Measurements from ENCODE around the gene CCDC61. TPM values are rescaled to one million over a fixed set of nuclear protein-coding genes. Genes with fewer than 3 reads are reported as not detected.

The CCDC61 gene
- total and polyA plus RNA-seq, 2 donors (not counting 1 experiment from before 2014, with no cell fraction given) = 20.6 to 30.1 TPM

GRCh38 chr19:46065486-46066071 lies 70.3 kb downstream of the CCDC61 start:
- H3K27me3 Mint-ChIP-seq = peaks cover 60% of the 10 kb centered on the region
- TF ChIP-seq EZH2 (IDR thresholded peaks at IDR 0.05; ENCODE audit: borderline replicate concordance, insufficient read depth, low read depth, low read length, poor library complexity, severe bottlenecking) = no peak
- Histone ChIP-seq H2AFZ (ENCODE audit: insufficient read depth, low read depth, low read length, poor library complexity, severe bottlenecking) (no peak overlapping the region), H3K36me3 (replicated peaks in 1 of 2; ENCODE audit: control extremely low read depth in 1 of 2, control insufficient read depth in 1 of 2, extremely low read depth in 1 of 2, insufficient read depth in 2 of 2, low read length in 1 of 2) (no peaks in the 10 kb centered on the region), H3K9me3 (ENCODE audit: control extremely low read depth in 1 of 3, control insufficient read depth in 2 of 3, insufficient read depth in 1 of 3, low read length in 2 of 3) (peaks cover 1 to 8% (median 2%) of the 10 kb centered on the region in 3 donors), H3K27me3 (replicated peaks in 1 of 4; ENCODE audit: control extremely low read depth in 1 of 4, control insufficient read depth in 3 of 4, insufficient read depth in 4 of 4, low read length in 3 of 4) (peaks cover 0 to 32% (median 3%) of the 10 kb centered on the region in 4 experiments), H3K9ac (ENCODE audit: low read length) (no peak overlapping the region), H4K20me1 (ENCODE audit: control insufficient read depth, insufficient read depth, low read length, poor library complexity, severe bottlenecking) (no peaks in the 10 kb centered on the region), H3K4me1 (ENCODE audit: control insufficient read depth in 2 of 2, insufficient read depth in 2 of 2, low read length in 2 of 2) (no peaks in the 10 kb centered on the region), H3K4me3 (ENCODE audit: control extremely low read depth in 1 of 5, extremely low read depth in 1 of 5, insufficient read depth in 1 of 5, low read depth in 2 of 5, low read length in 4 of 5) (no peak overlapping the region), H3K79me2 (ENCODE audit: control insufficient read depth, insufficient read depth, low read length) (no peaks in the 10 kb centered on the region), H3K27ac (ENCODE audit: low read length in 2 of 2) (no peak overlapping the region), H3K4me2 (replicated peaks; ENCODE audit: low read depth, low read length, poor library complexity, severe bottlenecking) (no peak overlapping the region)
- ATAC-seq (ENCODE audit: low read depth) = no peak
- intact Hi-C loops (cut with micrococcal nuclease) = no loop called here
- no peak overlapping the region for H3K27ac Mint-ChIP-seq
- peaks cover 2% of the 10 kb centered on the region for H3K9me3 Mint-ChIP-seq (ENCODE audit: insufficient read depth)
- ChIA-PET POLR2A (no interaction called here), CTCF (no interaction called here)
- no peaks in the 10 kb centered on the region for H3K4me1 Mint-ChIP-seq
- no peak for DNase-seq
- H3K4me3 Mint-ChIP-seq = no peak overlapping the region
- WGBS (ENCODE audit: insufficient coverage) = 66% methylated on average over 5 of the region's 7 CpGs

- H3K27me3 ChIP-seq (replicated peaks in 1 of 4; ENCODE audit: control extremely low read depth in 1 of 4, control insufficient read depth in 3 of 4, insufficient read depth in 4 of 4, low read length in 3 of 4) = peaks cover 0 to 37% (median 5%) of the 10 kb centered on the region in 4 experiments
- no peaks in the 10 kb centered on the region for H3K4me1 Mint-ChIP-seq
- 60% methylated on average over 1 of the region's 1 CpG for WGBS (ENCODE audit: insufficient coverage)
- H3K79me2 ChIP-seq (ENCODE audit: control insufficient read depth, insufficient read depth, low read length) = no peaks in the 10 kb centered on the region
- POLR2A ChIA-PET = no interaction called here
- H4K20me1 ChIP-seq (ENCODE audit: control insufficient read depth, insufficient read depth, low read length, poor library complexity, severe bottlenecking) = no peaks in the 10 kb centered on the region
- peaks cover under 1 to 5% (median 1%) of the 10 kb centered on the region in 3 donors for H3K9me3 ChIP-seq (ENCODE audit: control extremely low read depth in 1 of 3, control insufficient read depth in 2 of 3, insufficient read depth in 1 of 3, low read length in 2 of 3)
- CTCF ChIA-PET = no interaction called here
- H3K4me3 Mint-ChIP-seq = no peak overlapping the region
- DNase-seq (no peak), ATAC-seq (ENCODE audit: low read depth) (no peak)
- peaks cover 2% of the 10 kb centered on the region for H3K9me3 Mint-ChIP-seq (ENCODE audit: insufficient read depth)
- no peaks in the 10 kb centered on the region for H3K4me1 ChIP-seq (ENCODE audit: control insufficient read depth in 2 of 2, insufficient read depth in 2 of 2, low read length in 2 of 2)
- H3K4me3 ChIP-seq (ENCODE audit: control extremely low read depth in 1 of 5, extremely low read depth in 1 of 5, insufficient read depth in 1 of 5, low read depth in 2 of 5, low read length in 4 of 5) = no peak overlapping the region
- H2AFZ ChIP-seq (ENCODE audit: insufficient read depth, low read depth, low read length, poor library complexity, severe bottlenecking) = no peak overlapping the region
- no peak overlapping the region for H3K27ac ChIP-seq (ENCODE audit: low read length in 2 of 2)
- intact Hi-C loops (cut with micrococcal nuclease) = no loop called here
- no peak overlapping the region for H3K9ac ChIP-seq (ENCODE audit: low read length)
- H3K36me3 ChIP-seq (replicated peaks in 1 of 2; ENCODE audit: control extremely low read depth in 1 of 2, control insufficient read depth in 1 of 2, extremely low read depth in 1 of 2, insufficient read depth in 2 of 2, low read length in 1 of 2) = no peaks in the 10 kb centered on the region
- H3K27ac Mint-ChIP-seq = no peak overlapping the region
- H3K4me2 ChIP-seq (replicated peaks; ENCODE audit: low read depth, low read length, poor library complexity, severe bottlenecking) = no peak overlapping the region
- peaks cover 67% of the 10 kb centered on the region for H3K27me3 Mint-ChIP-seq
- no peak for TF ChIP-seq CTCF (IDR thresholded peaks at IDR 0.05)
- TF ChIP-seq EZH2 (IDR thresholded peaks at IDR 0.05; ENCODE audit: borderline replicate concordance, insufficient read depth, low read depth, low read length, poor library complexity, severe bottlenecking) = no peak
These were observed 71.2 kb downstream of the CCDC61 start for GRCh38 chr19:46066471-46066870.

Measured in B cell (primary cell).